HCT116 (cell line): Measurements from ENCODE around the gene EIF2AK2.

ENCODE experiments used
- CBX3 ChIP-seq: IDR thresholded peaks from 2 replicates; pipeline ENCODE4 v1.6.1; 2012; ENCODE audit warnings: low read depth
- CTCF ChIP-seq, 3 experiments: fragments of 200-600 bp in 1 of 3; sonication (generic) in 1 of 3; IDR thresholded peaks in 2 of 3; conservative IDR thresholded peaks in 1 of 3; 2 replicates each; pipeline ENCODE4 v1.5.1; 2012 to 2017; ENCODE audit warnings: low read depth in 2 of 3, low read length in 2 of 3, antibody characterized with exemption in 1 of 3, borderline replicate concordance in 1 of 3, control low read depth in 1 of 3, mild to moderate bottlenecking in 1 of 3, mixed read lengths in 1 of 3, mixed run types in 1 of 3, moderate library complexity in 1 of 3; ENCODE audit not compliant: insufficient read depth in 1 of 3
- EZH2 ChIP-seq: fragments of 200-600 bp; sonication (generic); IDR thresholded peaks from 2 replicates; pipeline ENCODE4 v1.6.1; 2017; ENCODE audit warnings: antibody characterized with exemption, mixed run types
- EZH2phosphoT487 ChIP-seq: fragments of 200-600 bp; IDR thresholded peaks from 2 replicates; pipeline ENCODE4 v1.6.1; 2018; ENCODE audit warnings: antibody characterized with exemption, borderline replicate concordance
- JUND ChIP-seq: IDR thresholded peaks from 2 replicates; pipeline ENCODE4 v1.6.1; 2012
- MAX ChIP-seq: IDR thresholded peaks from 2 replicates; pipeline ENCODE4 v1.6.1; 2012
- POLR2A ChIP-seq: IDR thresholded peaks from 2 replicates; pipeline ENCODE4 v1.7.0; 2011; ENCODE audit warnings: borderline replicate concordance; ENCODE audit not compliant: insufficient read depth, insufficient read length; ENCODE audit errors: extremely low read depth
- POLR2AphosphoS5 ChIP-seq: IDR thresholded peaks from 2 replicates; pipeline ENCODE4 v1.6.1; 2011; ENCODE audit warnings: mild to moderate bottlenecking, low read depth, low read length, moderate library complexity
- REST ChIP-seq: IDR thresholded peaks from 2 replicates; pipeline ENCODE4 v1.6.1; 2012; ENCODE audit warnings: low read depth
- SRF ChIP-seq: IDR thresholded peaks from 2 replicates; pipeline ENCODE4 v1.6.1; 2012; ENCODE audit warnings: low read depth
- TCF7L2 ChIP-seq: IDR thresholded peaks from 2 replicates; pipeline ENCODE4 v1.7.0; 2011; ENCODE audit warnings: borderline replicate concordance, inconsistent platforms; ENCODE audit not compliant: insufficient read depth, insufficient read length; ENCODE audit errors: extremely low read depth
- YY1 ChIP-seq: IDR thresholded peaks from 2 replicates; pipeline ENCODE4 v1.6.1; 2011; ENCODE audit warnings: low read length, low read depth, moderate library complexity, mild to moderate bottlenecking; ENCODE audit not compliant: insufficient replicate concordance; ENCODE audit errors: extremely low read depth

- TF ChIP-seq EZH2phosphoT487 = no peak
- no peak for TF ChIP-seq EZH2
- no peak for TF ChIP-seq CTCF (IDR thresholded peaks at IDR 0.05 in 2 of 3, conservative IDR thresholded peaks at IDR 0.05 in 1 of 3; ENCODE audit: borderline replicate concordance in 1 of 3, insufficient read depth in 1 of 3, low read depth in 2 of 3, low read length in 2 of 3)
- no peak for TF ChIP-seq CBX3
- TF ChIP-seq SRF = no peak
- no peak for TF ChIP-seq YY1
- no peak for TF ChIP-seq POLR2A
- TF ChIP-seq REST = no peak
- no peak for TF ChIP-seq MAX
- TF ChIP-seq TCF7L2 = no peak
- TF ChIP-seq POLR2AphosphoS5 = no peak
- TF ChIP-seq JUND = no peak
These were observed 25.2 kb upstream of the EIF2AK2 start for GRCh38 chr2:37181726-37182684.
